Measurements from ENCODE around the gene CFAP97D2. TPM values are rescaled to one million over a fixed set of nuclear protein-coding genes. Genes with fewer than 3 reads are reported as not detected.

The CFAP97D2 gene
- total RNA-seq, 1 experiment from 2014 or later, result not detected

- DNase-seq (ENCODE audit: low read depth), result no peak
These were observed 20.9 kb downstream of the CFAP97D2 start for GRCh38 chr13:114199954-114200353.

DNA sequence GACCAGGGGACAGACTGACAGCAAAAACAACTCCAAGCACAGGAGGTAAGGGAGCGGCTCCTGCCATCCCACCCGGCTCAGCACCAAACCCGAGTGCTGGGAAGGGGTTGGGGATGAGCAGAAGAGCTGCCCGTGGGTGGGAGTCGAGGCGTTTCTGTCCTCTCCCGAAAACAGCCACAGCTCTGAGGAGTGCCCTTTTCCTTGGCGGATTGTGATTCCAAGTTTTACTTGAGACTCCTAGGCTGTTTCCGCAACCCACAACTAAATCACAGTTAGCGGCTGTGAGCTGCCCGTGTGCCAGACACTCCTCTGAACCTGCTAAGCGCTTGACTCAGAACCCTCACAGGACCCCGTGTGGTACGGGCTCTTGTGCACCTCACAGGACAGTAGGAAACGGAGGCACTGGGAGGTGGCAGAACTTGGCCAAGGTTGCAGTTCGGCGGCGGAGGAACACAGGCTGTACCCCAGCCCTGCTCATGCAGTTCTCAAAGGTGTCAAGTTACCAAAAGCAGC, 21.4 kb downstream of the CFAP97D2 start:
- DNase-seq (ENCODE audit: low read depth), result no peak

DNA sequence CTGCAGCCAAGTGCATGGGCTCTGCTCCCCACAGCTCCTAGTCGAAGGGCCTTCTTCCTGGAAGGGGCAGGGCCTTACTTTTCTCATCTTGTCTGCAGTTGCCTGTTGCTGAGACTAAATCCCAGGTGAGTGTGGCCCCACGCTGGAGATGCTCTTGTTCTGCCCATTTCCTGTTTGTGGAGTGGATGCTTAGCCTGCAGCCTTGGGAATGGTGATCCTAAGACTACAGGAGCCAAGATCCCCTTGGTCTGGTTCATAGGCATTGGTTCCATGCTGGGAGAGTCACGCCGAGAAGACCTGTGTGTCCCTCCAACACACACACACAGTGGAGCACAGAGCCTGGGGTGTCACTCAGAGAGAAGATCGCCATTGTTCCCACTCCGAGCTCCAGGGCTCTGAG, 23.5 kb downstream of the CFAP97D2 start:
- no peak for DNase-seq (ENCODE audit: low read depth)

DNA sequence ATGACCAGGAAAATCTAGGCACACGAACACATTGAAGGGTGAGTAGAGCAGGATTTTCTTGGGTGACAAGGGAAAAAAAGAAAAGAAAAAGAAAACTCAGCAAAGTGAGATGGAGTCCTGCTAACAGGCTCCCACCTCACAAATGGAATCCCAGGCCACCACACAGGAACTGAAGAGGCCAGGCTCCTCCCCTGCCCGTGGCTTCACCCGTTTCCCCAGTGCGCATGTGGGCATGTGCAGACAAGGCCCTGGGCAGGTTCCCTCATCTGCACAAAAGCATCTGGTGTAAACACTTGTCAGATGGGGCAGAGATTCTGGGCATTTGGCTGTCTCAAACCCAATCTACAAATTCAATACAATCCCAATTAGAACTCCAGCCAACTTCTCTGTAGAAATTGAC, 24.5 kb downstream of the CFAP97D2 start:
- DNase-seq (ENCODE audit: low read depth), result no peak

- no peak for DNase-seq (ENCODE audit: low read depth)
These were observed 25.8 kb downstream of the CFAP97D2 start for GRCh38 chr13:114204894-114205293.

DNA sequence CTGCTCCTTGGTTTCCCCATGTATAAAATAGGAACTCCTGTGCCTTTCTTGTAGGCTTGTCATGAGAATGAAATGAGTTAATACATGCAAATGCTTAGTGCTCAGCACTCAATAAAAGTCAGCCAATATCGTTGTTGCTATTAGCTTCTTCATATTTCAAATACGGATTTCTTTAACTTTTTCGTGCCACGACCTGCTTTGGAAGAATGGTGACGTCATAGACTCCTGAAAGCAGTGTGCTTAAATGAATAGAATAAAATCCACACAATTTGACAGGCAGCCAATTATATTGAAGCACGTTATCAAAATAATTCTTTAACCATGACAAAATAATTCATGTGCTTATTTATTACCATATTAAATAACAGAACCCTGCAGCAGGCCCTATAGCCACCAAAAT, 29.1 kb downstream of the CFAP97D2 start:
- DNase-seq (ENCODE audit: low read depth), result no peak

DNA sequence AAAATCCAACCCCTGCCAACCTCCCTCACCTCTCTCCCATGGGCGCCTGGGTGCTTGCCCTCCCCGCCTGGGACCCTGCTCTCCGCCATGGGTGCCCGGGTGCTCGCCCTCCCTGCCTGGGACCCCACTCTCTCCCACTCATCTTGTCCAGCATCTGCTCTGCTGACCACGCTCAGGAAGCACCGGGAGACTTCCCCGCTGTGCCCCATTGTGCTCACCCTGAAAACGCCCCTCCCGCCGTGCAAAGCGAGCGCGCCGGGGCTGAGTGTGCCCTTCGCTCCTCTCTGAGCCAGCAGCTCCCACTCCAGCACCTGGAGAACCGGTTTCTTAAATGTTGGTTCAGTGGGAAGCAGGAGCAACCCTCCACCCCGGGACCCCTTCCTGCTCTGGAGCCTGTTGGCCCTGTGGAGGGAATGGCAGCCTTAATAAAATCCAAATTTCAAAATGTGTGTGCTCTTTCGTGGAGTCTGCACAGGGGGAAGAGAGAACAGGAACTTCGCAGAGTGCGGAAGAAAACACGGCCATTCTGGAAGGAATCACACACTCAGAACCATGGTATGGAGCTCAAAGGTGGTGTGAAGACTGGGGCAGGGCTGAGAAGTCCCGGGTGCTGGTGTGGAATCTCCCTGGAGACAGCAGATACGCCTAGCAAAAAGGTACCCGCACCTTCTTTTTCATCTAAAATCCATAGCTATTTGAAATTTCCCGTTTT, 32.5 kb downstream of the CFAP97D2 start:
- DNase-seq (ENCODE audit: low read depth), result no peak

- DNase-seq (ENCODE audit: low read depth), result peak; percentile 29
These were observed 33.1 kb downstream of the CFAP97D2 start for GRCh38 chr13:114212158-114212495.

DNA sequence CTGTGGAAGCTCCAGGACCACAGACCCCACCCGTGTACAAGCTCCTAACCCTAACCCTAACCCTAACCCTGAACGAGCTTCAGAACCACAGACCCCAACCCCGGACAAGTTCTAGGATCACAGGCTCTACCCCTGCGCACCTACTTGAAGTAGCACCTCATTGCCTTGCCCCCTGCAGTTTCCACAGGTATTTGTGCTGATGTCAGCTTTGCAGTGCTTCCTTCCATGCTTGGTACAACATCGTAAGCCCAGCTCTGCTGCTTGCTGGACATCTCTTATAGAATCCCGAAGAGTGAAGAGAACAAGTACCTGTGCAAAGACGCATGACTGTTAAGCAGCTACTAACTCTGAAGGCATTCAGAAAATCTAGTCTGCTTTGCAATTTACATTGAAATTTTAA, 34.9 kb downstream of the CFAP97D2 start:
- no peak for DNase-seq (ENCODE audit: low read depth)

DNA sequence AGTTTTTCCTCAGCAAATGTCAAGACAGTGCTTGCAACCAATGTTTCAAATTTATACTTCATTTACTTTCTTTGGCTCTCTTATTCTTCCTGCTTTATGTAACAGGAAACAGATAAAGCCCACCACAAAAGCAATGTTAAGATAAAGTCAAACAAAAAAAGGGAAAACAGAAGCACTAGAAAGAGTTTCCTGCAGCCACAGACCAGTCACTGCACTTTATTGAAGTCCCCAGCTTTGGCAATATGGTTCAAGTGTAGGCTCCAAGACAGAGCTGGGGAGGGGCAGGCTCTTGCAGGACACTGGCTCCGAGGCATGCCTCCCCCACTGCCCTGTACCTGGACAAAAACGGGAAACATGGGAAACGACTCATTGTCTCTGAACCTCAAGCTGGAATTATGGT, 40.3 kb downstream of the CFAP97D2 start:
- DNase-seq (ENCODE audit: low read depth), result no peak

DNA sequence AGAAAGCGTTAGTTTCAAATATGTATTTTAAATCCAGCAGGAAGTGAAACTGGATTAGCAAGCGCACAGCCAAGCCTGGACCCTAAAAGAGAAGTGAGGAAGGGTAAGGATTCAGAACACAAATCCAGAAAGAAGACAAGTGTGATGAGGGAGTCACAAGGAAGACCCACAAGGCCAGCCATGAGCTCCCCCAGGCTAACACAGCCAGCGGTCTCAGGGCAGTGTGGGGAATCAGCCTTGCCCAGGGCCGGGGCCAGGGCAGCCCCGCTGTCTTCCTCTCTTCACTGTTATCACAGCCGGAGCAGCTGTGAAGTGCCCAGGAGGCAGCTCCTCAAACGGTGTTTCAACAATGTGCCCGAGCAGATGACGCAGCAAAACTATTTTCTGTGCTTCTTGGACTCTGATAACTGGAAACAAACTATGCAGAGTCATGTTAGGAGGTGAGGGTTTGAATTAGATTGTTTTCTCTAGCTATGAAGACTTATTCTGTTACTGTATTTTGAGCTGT, 43.5 kb downstream of the CFAP97D2 start:
- no peak for DNase-seq (ENCODE audit: low read depth)

DNA sequence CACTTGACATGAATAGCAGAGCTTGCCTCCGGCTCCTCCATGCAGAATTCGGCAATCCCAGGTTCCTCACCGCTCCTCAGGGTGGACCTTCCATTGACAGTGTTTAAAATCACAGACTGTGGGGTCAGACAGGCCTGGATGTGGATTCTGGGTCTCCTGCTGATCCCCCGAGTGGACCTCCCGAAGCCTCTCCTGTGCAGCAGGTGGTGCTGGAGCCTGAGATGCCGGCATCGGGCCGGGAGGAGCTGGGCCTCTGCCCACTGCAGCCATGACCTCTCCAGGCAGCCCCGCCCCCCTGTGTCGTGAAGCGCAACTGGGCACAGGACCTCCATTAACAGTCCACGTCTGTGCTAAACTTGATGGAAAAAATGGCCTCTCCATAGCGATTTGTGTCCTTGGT, 45.1 kb downstream of the CFAP97D2 start:
- DNase-seq (ENCODE audit: low read depth), result no peak

DNA sequence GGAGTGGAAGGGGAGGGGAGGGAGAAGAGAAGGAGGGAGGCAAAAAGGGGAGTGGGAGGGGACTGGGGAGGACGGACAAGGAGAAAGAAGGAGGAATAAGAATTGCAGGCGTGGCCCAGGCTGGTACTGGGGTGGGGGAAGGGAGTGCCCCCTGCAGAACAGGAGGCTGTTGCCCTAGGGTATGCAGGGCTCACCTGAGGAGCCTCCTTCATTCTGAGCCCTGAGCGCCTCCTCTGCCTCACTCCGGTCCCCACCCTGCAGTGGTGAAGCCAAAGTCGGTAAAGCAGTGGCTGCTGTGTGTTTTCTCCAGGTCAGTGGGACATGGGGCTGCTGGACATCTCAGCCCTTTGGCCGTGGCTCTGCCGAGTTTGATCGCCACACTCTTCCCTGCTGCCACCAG, 46.6 kb downstream of the CFAP97D2 start:
- no peak for DNase-seq (ENCODE audit: low read depth)

DNA sequence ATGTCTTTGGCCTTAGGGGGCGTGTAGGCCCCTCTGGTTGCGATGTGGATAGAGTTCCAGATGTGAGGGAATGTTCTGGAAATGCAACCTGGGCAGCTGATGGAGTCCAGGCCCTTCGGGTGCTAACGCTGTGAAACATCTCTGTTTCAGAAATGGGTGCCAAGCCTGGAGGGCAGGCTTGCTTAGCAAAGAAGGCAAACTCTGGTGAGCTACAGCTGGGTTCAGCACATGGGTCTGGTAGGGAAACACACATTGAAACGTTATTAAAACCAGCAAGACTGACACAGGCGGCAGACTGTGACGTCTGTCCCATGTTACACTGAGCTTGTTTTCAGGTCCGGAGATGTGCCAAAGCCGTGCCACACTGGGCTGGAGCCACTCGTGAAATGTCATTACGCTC, 47.0 kb downstream of the CFAP97D2 start:
- DNase-seq (ENCODE audit: low read depth), result peak; percentile 33

- peak; percentile 78 for DNase-seq (ENCODE audit: low read depth)
These were observed 47.8 kb downstream of the CFAP97D2 start for GRCh38 chr13:114226699-114227323.

- no peak for DNase-seq (ENCODE audit: low read depth)
These were observed 48.5 kb downstream of the CFAP97D2 start for GRCh38 chr13:114227528-114227927.

- no peak for DNase-seq (ENCODE audit: low read depth)
These were observed 49.1 kb downstream of the CFAP97D2 start for GRCh38 chr13:114228176-114228575.

DNA sequence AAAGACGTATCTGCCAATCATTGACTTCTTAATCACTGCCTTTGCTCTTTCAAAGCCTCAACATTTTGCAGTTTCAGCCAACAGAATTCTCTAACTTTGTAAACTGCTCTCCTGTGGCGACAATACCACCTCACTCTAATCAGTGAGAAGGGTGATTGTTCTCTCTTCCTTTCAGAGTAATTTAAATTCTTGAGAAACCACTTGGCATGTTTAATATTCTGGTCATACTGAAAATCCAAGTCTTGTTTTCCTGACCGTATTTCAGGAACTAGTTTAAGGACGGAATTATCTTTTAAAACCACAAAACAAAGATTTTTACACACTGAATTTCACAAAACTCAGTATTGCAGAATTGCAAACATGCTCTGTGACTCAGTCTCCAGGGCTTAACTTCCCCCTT, 50.4 kb downstream of the CFAP97D2 start:
- no peak for DNase-seq (ENCODE audit: low read depth)

DNA sequence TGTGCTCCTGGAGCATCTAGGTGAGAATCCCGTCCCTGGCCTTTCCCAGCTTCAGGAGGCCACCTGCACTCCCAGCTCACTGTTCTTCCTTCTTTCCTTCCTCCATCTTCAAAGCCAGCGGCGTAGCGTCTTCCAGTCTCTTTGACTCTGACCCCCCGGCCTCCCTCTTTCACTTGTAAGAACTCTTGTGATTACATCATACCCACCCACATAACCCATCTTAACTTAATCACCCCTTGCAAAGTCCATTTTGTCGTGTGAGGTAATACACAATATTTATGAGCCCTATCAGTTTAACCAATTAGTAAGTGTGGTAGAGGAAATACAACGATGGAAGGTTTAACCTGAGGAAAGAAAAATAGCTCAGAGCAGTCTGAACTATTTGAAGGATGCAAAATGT, 51.1 kb downstream of the CFAP97D2 start:
- DNase-seq (ENCODE audit: low read depth), result no peak

DNA sequence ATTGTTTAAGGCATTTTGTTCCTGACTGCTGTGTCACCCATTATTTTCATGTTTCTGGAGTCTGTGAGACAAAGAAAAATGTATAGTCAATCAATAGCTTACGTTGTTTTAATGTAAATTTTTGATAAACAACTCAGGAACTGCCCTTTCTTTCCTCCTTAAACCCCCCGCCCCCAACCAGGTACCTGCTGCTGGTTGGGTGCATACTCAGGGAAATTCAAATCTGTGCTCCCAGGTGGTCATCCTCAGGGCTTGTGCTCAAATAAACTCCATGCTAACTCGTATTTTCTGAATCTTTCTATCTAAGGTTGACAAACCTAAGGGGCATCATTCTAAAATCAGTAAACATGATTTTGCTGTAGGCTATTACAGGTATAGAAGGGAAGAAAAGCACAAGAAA, 51.5 kb downstream of the CFAP97D2 start:
- DNase-seq (ENCODE audit: low read depth), result no peak

- DNase-seq (ENCODE audit: low read depth), result no peak
These were observed 52.8 kb downstream of the CFAP97D2 start for GRCh38 chr13:114231886-114232285.

- DNase-seq (ENCODE audit: low read depth), result no peak
These were observed 55.2 kb downstream of the CFAP97D2 start for GRCh38 chr13:114234266-114234644.

DNA sequence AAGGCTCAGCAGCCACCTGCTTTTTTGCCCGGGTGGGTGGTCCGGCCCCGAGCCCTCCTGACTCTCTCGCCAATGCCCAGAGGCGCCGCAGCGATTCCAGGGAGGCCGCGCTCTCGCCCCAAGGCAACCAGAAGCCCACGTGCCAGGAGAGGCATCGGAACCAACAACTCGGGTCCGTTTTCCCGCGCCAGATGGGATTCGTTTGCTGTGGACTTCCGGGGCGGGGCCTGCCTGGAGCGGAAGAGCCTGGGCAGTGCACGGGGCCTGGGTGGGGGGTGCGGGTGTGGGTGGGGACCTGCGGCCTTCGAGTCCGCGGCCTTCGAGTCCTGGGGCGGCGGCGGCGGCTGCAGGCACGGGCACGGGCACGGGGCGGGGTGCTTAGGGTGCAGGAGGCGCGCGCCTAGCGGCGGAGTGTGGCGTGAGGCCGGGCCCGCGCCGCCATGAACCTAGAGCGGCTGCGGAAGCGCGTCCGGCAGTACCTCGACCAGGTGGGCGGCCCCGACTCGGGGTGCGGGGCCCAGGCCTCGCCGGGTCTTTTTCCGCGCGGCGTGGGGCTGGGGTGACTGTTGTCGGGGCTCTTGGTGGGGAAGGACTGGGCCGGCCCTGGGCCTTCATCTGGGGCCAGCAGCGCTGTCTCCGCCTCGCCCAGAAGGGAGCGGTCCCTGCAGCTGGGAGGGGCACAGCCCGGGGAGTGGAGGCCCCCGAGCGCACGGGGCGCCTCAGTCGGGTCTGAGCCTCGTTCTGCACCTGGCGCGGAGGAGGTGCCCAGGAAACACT, 55.8 kb downstream of the CFAP97D2 start, which contains the start of gene CDC16:
Gene CDC16, plus strand, starts transcription at position 253 of the 777 bp plus-strand sequence. Its CDS starts 188 bp downstream, at position 441.
- peak; percentile 90 for DNase-seq (ENCODE audit: low read depth)
